Heart left ventricle (tissue), 16 donors: ENCODE data around the gene JPH3. TPM values are rescaled to one million over a fixed set of nuclear protein-coding genes. Genes with fewer than 3 reads are reported as not detected.

ENCODE experiments used
- ATAC-seq, 4 donors: fragments of 200-7000 bp; cut with Tn5 transposase; one replicate each; pipeline ENCODE4 v1.9.1; 2020 to 2022; ENCODE audit warnings: moderate library complexity in 4 of 4, mild to moderate bottlenecking in 3 of 4, moderate number of reproducible peaks in 1 of 4
- DNase-seq, 5 donors: peaks; one replicate each; pipeline ENCODE4 v3.0.0-alpha.2; 2020
- H3K27ac ChIP-seq, 12 donors: fragments of 200-600 bp; sonication (generic) in 4 of 12; one replicate each; pipeline versions ENCODE4 v1.5.0 to v1.8.0; 2016 to 2022; ENCODE audit warnings: mild to moderate bottlenecking in 2 of 12
- H3K27me3 ChIP-seq, 9 donors: fragments of 200-600 bp; sonication (generic) in 2 of 9; one replicate each; pipeline versions ENCODE4 v1.5.1 to v1.8.0; 2016 to 2022; ENCODE audit warnings: mild to moderate bottlenecking in 3 of 9
- H3K36me3 ChIP-seq, 9 donors: fragments of 200-600 bp; sonication (generic) in 2 of 9; one replicate each; pipeline versions ENCODE4 v1.5.0 to v1.8.0; 2018 to 2022; ENCODE audit warnings: mild to moderate bottlenecking in 2 of 9
- H3K4me1 ChIP-seq, 12 donors: fragments of 200-600 bp; sonication (generic) in 4 of 12; one replicate each; pipeline versions ENCODE4 v1.5.0 to v1.8.0; 2016 to 2022; ENCODE audit warnings: mild to moderate bottlenecking in 3 of 12
- H3K4me3 ChIP-seq, 12 donors: fragments of 200-600 bp; sonication (generic) in 4 of 12; one replicate each; pipeline versions ENCODE4 v1.5.0 to v1.8.0; 2017 to 2022; ENCODE audit warnings: mild to moderate bottlenecking in 9 of 12, moderate library complexity in 4 of 12
- H3K9me3 ChIP-seq, 12 donors: fragments of 200-600 bp; sonication (generic) in 4 of 12; one replicate each; pipeline versions ENCODE4 v1.5.0 to v1.8.0; 2016 to 2022; ENCODE audit warnings: mild to moderate bottlenecking in 1 of 12
- POLR2A ChIP-seq, 2 donors: fragments of 450-650 bp; IDR thresholded peaks; one replicate each; pipeline ENCODE4 v1.6.1; 2017; ENCODE audit warnings: antibody characterized with exemption in 2 of 2, mild to moderate bottlenecking in 2 of 2, moderate library complexity in 2 of 2
- WGBS, 4 donors: extraction: QIAGEN DNeasy Blood & Tissue Kit in 2 of 4; methylation state at CpG; one replicate each; pipeline versions ENCODE4 v1.1.5 to v1.1.7; 2013 to 2018; 5-methylcytosine and 5-hydroxymethylcytosine counted together
- intact Hi-C, 10 donors: fragments of 100-400 bp; cut with DNase I; formaldehyde crosslinking; loops; one replicate each; pipeline versions ENCODE4 v1.11.1 to v1.14.2; 2022
- polyA plus RNA-seq, 2 donors: library from polyadenylated mRNA; stranded (reverse); fragments of 200-250 nt; gene quantifications; one replicate each; pipeline ENCODE4 v1.2.3, GENCODE V29; 2013
- total RNA-seq, 9 donors: library from RNA; depleted of rRNA in 2 of 9; stranded (reverse); fragments of >200 nt in 2 of 9; fragmentation: NEBNext Ultra II Directional in 3 of 9; extraction: Animal tissue kit (Norgen Biotek cat#: 25700) in 3 of 9; gene quantifications; one replicate each; pipeline versions ENCODE4 v1.1.0 to v1.2.4, GENCODE V29; 2016 to 2023
- TF ChIP-seq, protein P1 (sequence below), 12 donors: fragments of 200-600 bp; sonication (generic) in 4 of 12; IDR thresholded peaks; one replicate each; pipeline versions ENCODE4 v1.5.0 to v1.8.0; 2018 to 2022; ENCODE audit warnings: antibody characterized with exemption in 12 of 12, mild to moderate bottlenecking in 5 of 12
- donor health status: ischemic (EF 13 %, LVEDD 7.1; RV severe dilation, severe dysfunction).
- donor health status: healthy with polysubstance abuse.
- donor health status: DM: no; HTN: yes; CAD: no.
- donor health status: DM: no; HTN: no; CAD: no.
- donor health status: ischemic (EF 25% LVEDD 6.9; RV normal size, moderate dysfunction).
- donor health status: ischemic (EF 25% LVEDD 5.7; RV mildly dilated, moderate dysfunction).
- donor health status: healthy.
- donor health status: DM: yes; HTN: yes; CAD: no.
- donor health status: ischemic (EF 35%, LVEDD 5.7; RV mildly dilated, moderate dysfunction).
- donor health status: nonischemic (EF 11% LVEDD 7.7; RV severe dilation, severe dysfunction).
- donor health status: DM: yes; HTN: yes; CAD: no.
- donor health status: PGD.
- donor health status: ischemic (EF 29% LVEDD 5.4; RV normal size, mild dysfunction).
- donor health status: nonischemic (EF 23%, LVEDD 6.1; RV moderate dilation, normal function).

Gene JPH3
- total and polyA plus RNA-seq, 11 donors, result 0.03 to 0.58 (median 0.21) TPM; not detected in 7

- H3K27ac ChIP-seq, result no peak overlapping the region
- H3K27me3 ChIP-seq, result peaks cover 2 to 60% (median 25%) of the 10 kb centered on the region in 9 donors
- H3K36me3 ChIP-seq, result no peaks in the 10 kb centered on the region
- peaks cover 0 to 7% (median 0%) of the 10 kb centered on the region in 12 donors for H3K9me3 ChIP-seq
- no peak for TF ChIP-seq POLR2A (IDR thresholded peaks at IDR 0.05)
- TF ChIP-seq, protein P1, sequence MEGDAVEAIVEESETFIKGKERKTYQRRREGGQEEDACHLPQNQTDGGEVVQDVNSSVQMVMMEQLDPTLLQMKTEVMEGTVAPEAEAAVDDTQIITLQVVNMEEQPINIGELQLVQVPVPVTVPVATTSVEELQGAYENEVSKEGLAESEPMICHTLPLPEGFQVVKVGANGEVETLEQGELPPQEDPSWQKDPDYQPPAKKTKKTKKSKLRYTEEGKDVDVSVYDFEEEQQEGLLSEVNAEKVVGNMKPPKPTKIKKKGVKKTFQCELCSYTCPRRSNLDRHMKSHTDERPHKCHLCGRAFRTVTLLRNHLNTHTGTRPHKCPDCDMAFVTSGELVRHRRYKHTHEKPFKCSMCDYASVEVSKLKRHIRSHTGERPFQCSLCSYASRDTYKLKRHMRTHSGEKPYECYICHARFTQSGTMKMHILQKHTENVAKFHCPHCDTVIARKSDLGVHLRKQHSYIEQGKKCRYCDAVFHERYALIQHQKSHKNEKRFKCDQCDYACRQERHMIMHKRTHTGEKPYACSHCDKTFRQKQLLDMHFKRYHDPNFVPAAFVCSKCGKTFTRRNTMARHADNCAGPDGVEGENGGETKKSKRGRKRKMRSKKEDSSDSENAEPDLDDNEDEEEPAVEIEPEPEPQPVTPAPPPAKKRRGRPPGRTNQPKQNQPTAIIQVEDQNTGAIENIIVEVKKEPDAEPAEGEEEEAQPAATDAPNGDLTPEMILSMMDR (IDR thresholded peaks at IDR 0.05), result no peak
- ATAC-seq (no peak), DNase-seq (no peak)
- no peaks in the 10 kb centered on the region for H3K4me1 ChIP-seq
- H3K4me3 ChIP-seq, result no peak overlapping the region
- intact Hi-C loops, result no loop called here
- 74 to 79% (median 78%) methylated on average over 5 of the region's 5 CpGs for WGBS, 4 donors
These were observed 6.6 kb upstream of the JPH3 start for GRCh38 chr16:87595712-87596111.

- WGBS, 4 donors, result 93 to 95% (median 94%) methylated on average over 6 of the region's 6 CpGs
- peaks cover 13 to 64% (median 38%) of the 10 kb centered on the region in 9 donors for H3K27me3 ChIP-seq
These were observed 4.9 kb upstream of the JPH3 start for GRCh38 chr16:87597324-87597830.

DNA sequence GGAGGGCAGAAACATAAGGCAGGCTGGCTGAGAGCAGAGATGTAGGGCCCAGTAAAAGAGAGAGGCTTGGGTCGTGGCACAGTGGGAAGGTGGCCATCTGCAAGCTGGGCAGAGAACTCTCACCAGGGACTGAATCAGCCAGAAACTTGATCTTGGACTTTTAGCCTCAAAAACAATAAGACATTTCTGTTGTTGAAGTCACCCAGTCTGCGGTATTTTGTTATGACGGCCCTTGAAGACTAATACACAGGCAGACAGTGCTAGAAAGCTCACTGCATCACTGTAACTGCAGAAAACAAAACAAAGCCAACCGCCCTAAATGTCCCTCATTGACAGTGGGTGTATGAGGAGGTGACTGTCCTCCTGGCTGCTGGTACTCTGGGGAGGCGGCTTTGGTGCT is 3.9 kb upstream of the JPH3 start:
- DNase-seq, result no peak
- no peak for ATAC-seq
- intact Hi-C loops, result no loop called here
- peaks cover 0 to 7% (median 0%) of the 10 kb centered on the region in 12 donors for H3K9me3 ChIP-seq
- no peak overlapping the region for H3K27ac ChIP-seq
- H3K4me1 ChIP-seq, result peaks cover 0 to 15% (median 0%) of the 10 kb centered on the region in 12 donors
- H3K4me3 ChIP-seq, result no peak overlapping the region
- no peak for TF ChIP-seq POLR2A (IDR thresholded peaks at IDR 0.05)
- TF ChIP-seq, protein P1 (IDR thresholded peaks at IDR 0.05), result no peak
- WGBS, 4 donors, result 76 to 81% (median 79%) methylated on average over 5 of the region's 5 CpGs
- no peaks in the 10 kb centered on the region for H3K36me3 ChIP-seq
- H3K27me3 ChIP-seq, result peaks cover 21 to 70% (median 44%) of the 10 kb centered on the region in 9 donors

More at GRCh38 chr16:87597324-87597830, 4.9 kb upstream of the JPH3 start:
- no peak for ATAC-seq
- TF ChIP-seq, protein P1 (IDR thresholded peaks at IDR 0.05), result no peak
- TF ChIP-seq POLR2A (IDR thresholded peaks at IDR 0.05), result no peak
- H3K9me3 ChIP-seq, result peaks cover 0 to 7% (median 0%) of the 10 kb centered on the region in 12 donors
- H3K4me3 ChIP-seq, result no peak overlapping the region
- no peak for DNase-seq
- peaks cover 0 to 6% (median 0%) of the 10 kb centered on the region in 12 donors for H3K4me1 ChIP-seq
- H3K36me3 ChIP-seq, result no peaks in the 10 kb centered on the region
- no peak overlapping the region for H3K27ac ChIP-seq
- intact Hi-C loops, result no loop called here

- H3K9me3 ChIP-seq, result peaks cover 0 to 7% (median 0%) of the 10 kb centered on the region in 12 donors
- peaks cover 0 to 22% (median 0%) of the 10 kb centered on the region in 12 donors for H3K4me1 ChIP-seq
- DNase-seq, result no peak
- H3K4me3 ChIP-seq, result no peak overlapping the region
- intact Hi-C loops, result no loop called here
- peaks cover 31 to 84% (median 63%) of the 10 kb centered on the region in 9 donors for H3K27me3 ChIP-seq
- H3K36me3 ChIP-seq, result no peaks in the 10 kb centered on the region
- TF ChIP-seq, protein P1 (IDR thresholded peaks at IDR 0.05), result no peak
- TF ChIP-seq POLR2A (IDR thresholded peaks at IDR 0.05), result no peak
- ATAC-seq, result no peak
- WGBS, 4 donors, result 59 to 62% (median 61%) methylated on average over 6 of the region's 6 CpGs
- H3K27ac ChIP-seq, result no peak overlapping the region
These were observed 2.1 kb upstream of the JPH3 start for GRCh38 chr16:87600246-87600645.
